Measurements from ENCODE around the gene COX6B2.
A peak's percentile ranks its signal among the peaks of the same experiment; 100 is the strongest.
"Not testable (repeated sequence)": the region's sequence is repeated elsewhere in the genome, so short reads cannot be mapped to it uniquely, and the experiment has no call there.

COX6B2 gene, protein sequence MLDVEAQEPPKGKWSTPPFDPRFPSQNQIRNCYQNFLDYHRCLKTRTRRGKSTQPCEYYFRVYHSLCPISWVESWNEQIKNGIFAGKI

GRCh38 chr19:55354698-55355212 is at the start of gene COX6B2:
TSS of gene COX6B2 (minus strand) at chr19:55354719. CDS start at chr19:55354521, 198 bp downstream.
- H3K27ac ChIP-seq (ENCODE audit: low read length) = no peak within 1 kb of the TSS
- H3K4me1 ChIP-seq (ENCODE audit: control insufficient read depth, low read depth, low read length) = peaks cover 10% of the 10 kb centered on the region
- peak within 1 kb of the TSS; percentile 68 for H3K4me3 ChIP-seq (ENCODE audit: low read length)
- no peaks in the 10 kb centered on the region for H3K36me3 ChIP-seq (ENCODE audit: control insufficient read depth, low read depth, low read length)
- no peak within 1 kb of the TSS for H3K9ac ChIP-seq (ENCODE audit: low read length)
- no peaks in the 10 kb centered on the region for H3K9me3 ChIP-seq (ENCODE audit: control insufficient read depth, low read depth, low read length)
- H3K27me3 ChIP-seq (ENCODE audit: control insufficient read depth, insufficient read depth, low read length) = peaks cover 63% of the 10 kb centered on the region

DNA sequence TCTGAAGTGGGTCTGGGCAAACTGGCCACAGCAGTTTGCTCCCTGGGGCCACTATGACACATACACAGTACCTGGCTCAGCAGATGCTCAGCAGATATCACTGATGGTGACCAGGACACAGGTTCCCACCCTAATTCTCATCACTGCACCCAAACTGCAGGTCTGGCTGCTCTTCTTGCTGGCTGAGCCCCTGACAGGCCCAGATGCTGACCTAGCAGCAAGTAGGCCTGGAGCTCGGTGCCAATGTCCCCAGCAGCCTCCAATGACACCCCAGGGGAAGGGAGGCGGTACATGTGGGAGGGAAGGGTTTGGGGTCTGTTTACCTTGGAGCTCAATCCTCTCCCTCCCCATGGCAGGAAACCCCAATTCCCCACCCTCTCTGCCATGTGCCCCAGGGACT is 48.0 kb upstream of the COX6B2 start:
- H3K27me3 ChIP-seq (ENCODE audit: control insufficient read depth, insufficient read depth, low read length) = no peaks in the 10 kb centered on the region
- no peaks in the 10 kb centered on the region for H3K9me3 ChIP-seq (ENCODE audit: control insufficient read depth, low read depth, low read length)
- H3K4me3 ChIP-seq (ENCODE audit: low read length) = no peak overlapping the region
- H3K4me1 ChIP-seq (ENCODE audit: control insufficient read depth, low read depth, low read length) = peaks cover 14% of the 10 kb centered on the region
- H3K36me3 ChIP-seq (ENCODE audit: control insufficient read depth, low read depth, low read length) = peaks cover 62% of the 10 kb centered on the region
- H3K27ac ChIP-seq (ENCODE audit: low read length) = no peak overlapping the region
- no peak overlapping the region for H3K9ac ChIP-seq (ENCODE audit: low read length)

DNA sequence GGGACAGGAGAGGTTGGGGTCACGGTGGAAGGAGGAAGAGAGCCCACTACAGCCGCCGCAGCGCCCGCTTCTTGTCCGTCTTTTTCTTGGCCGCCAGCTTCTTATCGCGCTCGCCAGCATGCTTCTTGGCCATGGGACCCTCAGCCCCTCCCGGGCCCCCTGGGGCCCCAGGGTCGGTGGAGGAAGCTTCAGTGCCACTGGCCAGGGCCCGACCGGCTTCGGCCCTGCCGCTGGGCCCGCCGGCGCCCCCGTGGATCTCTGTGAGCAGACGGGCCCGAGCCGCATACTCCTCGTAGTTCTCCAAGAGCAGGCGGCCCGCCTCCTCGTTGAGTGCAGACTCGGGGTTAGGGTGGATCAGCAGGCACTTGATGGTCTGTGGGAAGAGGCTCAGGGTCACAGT is 46.9 kb upstream of the COX6B2 start:
- Histone ChIP-seq H3K36me3 (ENCODE audit: control insufficient read depth, low read depth, low read length) (peaks cover 58% of the 10 kb centered on the region), H3K4me1 (ENCODE audit: control insufficient read depth, low read depth, low read length) (peaks cover 10% of the 10 kb centered on the region)
- not testable (repeated sequence) for H3K27ac ChIP-seq (ENCODE audit: low read length); H3K9me3 ChIP-seq (ENCODE audit: control insufficient read depth, low read depth, low read length); H3K9ac ChIP-seq (ENCODE audit: low read length); H3K27me3 ChIP-seq (ENCODE audit: control insufficient read depth, insufficient read depth, low read length); H3K4me3 ChIP-seq (ENCODE audit: low read length)

- H3K27ac ChIP-seq (ENCODE audit: low read length) = no peak overlapping the region
- no peak overlapping the region for H3K9ac ChIP-seq (ENCODE audit: low read length)
- no peak overlapping the region for H3K4me3 ChIP-seq (ENCODE audit: low read length)
- no peaks in the 10 kb centered on the region for H3K9me3 ChIP-seq (ENCODE audit: control insufficient read depth, low read depth, low read length)
- H3K27me3 ChIP-seq (ENCODE audit: control insufficient read depth, insufficient read depth, low read length) = no peaks in the 10 kb centered on the region
- H3K4me1 ChIP-seq (ENCODE audit: control insufficient read depth, low read depth, low read length) = peaks cover 1% of the 10 kb centered on the region
- peaks cover 49% of the 10 kb centered on the region for H3K36me3 ChIP-seq (ENCODE audit: control insufficient read depth, low read depth, low read length)
Observed at GRCh38 chr19:55400281-55401087, 46.0 kb upstream of the COX6B2 start.

DNA sequence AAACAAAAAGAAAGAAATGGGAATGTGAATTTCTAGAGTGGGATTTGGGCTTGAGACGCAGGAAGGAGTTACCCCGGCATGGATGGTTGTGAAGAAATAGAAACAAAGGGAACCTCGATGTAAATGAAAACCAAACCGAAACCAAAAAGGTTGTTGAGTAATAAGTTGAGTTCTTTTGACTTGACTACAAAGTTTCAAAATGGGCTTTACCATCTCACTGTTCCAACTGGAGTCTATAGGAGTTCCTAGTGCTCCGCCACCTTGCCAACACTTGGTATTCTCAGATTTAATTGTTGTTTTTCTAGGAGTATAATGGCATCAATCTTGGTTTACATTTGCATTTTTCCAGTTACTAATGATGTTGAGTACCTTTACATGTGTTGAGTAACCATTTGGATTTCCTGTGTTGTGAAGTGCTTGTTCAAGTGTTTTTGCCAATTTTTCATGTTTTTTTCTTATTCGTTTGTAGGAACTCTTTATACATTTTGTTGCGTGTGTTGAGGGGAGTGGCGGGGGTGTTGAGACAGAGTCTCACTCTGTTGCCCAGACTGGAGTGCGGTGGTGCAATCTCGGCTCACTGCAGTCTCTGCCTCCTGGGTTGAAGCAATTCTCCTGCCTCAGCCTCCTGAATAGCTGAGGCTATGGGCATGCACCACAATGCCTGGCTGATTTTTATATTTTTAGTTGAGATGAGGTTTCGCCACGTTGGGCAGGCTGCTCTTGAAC is 43.8 kb upstream of the COX6B2 start:
- Histone ChIP-seq H3K4me1 (ENCODE audit: control insufficient read depth, low read depth, low read length) (no peaks in the 10 kb centered on the region), H3K4me3 (ENCODE audit: low read length) (no peak overlapping the region), H3K9me3 (ENCODE audit: control insufficient read depth, low read depth, low read length) (no peaks in the 10 kb centered on the region), H3K9ac (ENCODE audit: low read length) (no peak overlapping the region), H3K27me3 (ENCODE audit: control insufficient read depth, insufficient read depth, low read length) (no peaks in the 10 kb centered on the region), H3K27ac (ENCODE audit: low read length) (no peak overlapping the region), H3K36me3 (ENCODE audit: control insufficient read depth, low read depth, low read length) (peaks cover 32% of the 10 kb centered on the region)

DNA sequence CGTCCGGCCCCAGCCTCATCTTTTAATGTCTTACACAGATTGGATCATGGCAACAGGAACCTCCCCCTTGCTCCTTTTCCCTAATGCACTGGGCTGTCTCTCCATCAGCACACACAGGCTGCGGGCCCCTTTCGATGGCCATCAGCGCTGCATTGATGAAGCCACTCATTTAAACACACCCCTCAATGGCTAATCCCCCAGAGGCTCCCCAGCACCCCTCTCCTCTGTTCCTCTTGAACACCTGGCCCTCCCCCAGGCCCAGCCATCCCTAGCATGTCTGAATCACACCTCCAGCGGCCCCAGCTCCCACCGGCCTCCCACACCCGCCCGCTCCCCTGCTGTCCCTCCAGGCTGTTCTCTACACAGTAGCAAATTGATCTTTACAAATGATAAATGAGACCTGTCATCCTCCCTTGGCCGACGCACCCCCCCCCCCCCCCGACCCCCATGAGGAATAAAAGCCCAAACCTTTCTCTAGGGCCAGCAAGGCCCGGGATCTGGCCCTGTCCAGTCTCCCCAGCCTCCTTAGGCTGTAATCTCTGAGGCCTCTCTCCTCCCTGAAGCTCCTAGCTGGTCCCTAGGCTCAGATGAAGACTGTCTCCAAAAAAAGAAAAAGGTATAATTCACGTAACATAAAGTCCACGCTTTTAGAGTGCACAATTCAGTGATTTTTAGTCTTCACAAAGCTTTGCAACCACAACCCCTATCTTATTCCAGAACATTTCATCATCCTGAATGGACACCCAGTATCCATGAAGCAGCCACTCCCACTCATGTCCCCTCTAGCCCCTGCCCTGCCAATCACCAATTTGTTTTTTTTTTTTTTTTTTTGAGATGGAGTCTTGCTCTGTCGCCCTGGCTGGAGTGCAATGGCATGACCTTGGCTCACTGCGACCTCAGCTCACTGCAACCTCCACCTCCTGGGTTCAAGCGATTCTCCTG is 38.6 kb upstream of the COX6B2 start:
- H3K27ac ChIP-seq (ENCODE audit: low read length) = no peak overlapping the region
- peaks cover 10% of the 10 kb centered on the region for H3K4me1 ChIP-seq (ENCODE audit: control insufficient read depth, low read depth, low read length)
- no peak overlapping the region for H3K4me3 ChIP-seq (ENCODE audit: low read length)
- H3K36me3 ChIP-seq (ENCODE audit: control insufficient read depth, low read depth, low read length) = peaks cover 14% of the 10 kb centered on the region
- no peaks in the 10 kb centered on the region for H3K27me3 ChIP-seq (ENCODE audit: control insufficient read depth, insufficient read depth, low read length)
- no peak overlapping the region for H3K9ac ChIP-seq (ENCODE audit: low read length)
- no peaks in the 10 kb centered on the region for H3K9me3 ChIP-seq (ENCODE audit: control insufficient read depth, low read depth, low read length)

DNA sequence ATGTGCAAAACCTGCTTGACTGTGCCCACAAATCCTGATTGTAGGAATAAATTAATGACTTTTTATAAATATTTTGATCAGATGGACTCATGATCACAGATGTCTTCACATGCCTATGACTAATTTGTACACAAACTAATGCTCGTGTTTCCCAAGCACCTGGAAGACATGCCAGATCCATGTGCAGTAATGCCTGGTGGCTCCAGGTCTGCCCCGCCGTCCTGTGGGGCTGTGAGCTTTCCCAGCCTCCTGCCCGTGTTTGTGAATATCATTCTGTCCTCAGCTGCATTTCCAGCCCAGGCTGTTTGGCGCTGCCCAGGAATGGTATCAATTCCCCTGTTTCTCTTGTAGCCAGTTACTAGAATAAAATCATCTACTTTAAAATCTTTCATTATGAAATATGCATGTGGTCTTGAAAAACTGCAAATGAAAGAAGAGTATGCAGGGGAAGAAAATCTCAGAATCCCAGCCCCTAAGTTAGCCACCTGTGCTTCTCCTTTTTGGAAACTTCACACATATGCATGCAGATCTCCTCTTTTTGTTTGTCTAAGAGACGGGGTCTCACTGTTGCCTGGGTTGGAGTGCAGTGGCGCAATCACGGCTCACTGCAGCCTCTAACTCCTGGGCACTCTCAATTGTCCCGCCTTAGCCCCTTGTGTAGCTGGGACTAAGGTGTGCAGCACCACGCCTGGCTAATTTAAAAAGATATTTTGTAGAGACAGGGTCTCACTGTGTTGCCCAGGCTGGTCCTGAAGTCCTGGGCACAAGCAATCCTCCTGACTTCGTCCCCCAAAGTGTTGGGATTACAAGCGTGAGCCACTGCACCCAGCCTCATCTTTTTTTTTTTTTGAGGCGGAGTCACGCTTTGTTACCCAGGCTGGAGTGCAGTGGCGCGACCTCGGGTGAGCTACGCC is 37.4 kb upstream of the COX6B2 start:
- Histone ChIP-seq H3K4me1 (ENCODE audit: control insufficient read depth, low read depth, low read length) (peaks cover 15% of the 10 kb centered on the region), H3K9ac (ENCODE audit: low read length) (no peak overlapping the region), H3K36me3 (ENCODE audit: control insufficient read depth, low read depth, low read length) (peaks cover 25% of the 10 kb centered on the region), H3K4me3 (ENCODE audit: low read length) (peak overlapping the region; percentile 25), H3K9me3 (ENCODE audit: control insufficient read depth, low read depth, low read length) (no peaks in the 10 kb centered on the region), H3K27ac (ENCODE audit: low read length) (no peak overlapping the region), H3K27me3 (ENCODE audit: control insufficient read depth, insufficient read depth, low read length) (no peaks in the 10 kb centered on the region)

GRCh38 chr19:55391191-55391670 is 36.7 kb upstream of the COX6B2 start:
- Histone ChIP-seq H3K9me3 (ENCODE audit: control insufficient read depth, low read depth, low read length) (no peaks in the 10 kb centered on the region), H3K36me3 (ENCODE audit: control insufficient read depth, low read depth, low read length) (peaks cover 29% of the 10 kb centered on the region), H3K27me3 (ENCODE audit: control insufficient read depth, insufficient read depth, low read length) (no peaks in the 10 kb centered on the region), H3K27ac (ENCODE audit: low read length) (no peak overlapping the region), H3K4me1 (ENCODE audit: control insufficient read depth, low read depth, low read length) (peaks cover 17% of the 10 kb centered on the region), H3K9ac (ENCODE audit: low read length) (no peak overlapping the region), H3K4me3 (ENCODE audit: low read length) (no peak overlapping the region)

GRCh38 chr19:55390461-55390880 is 36.0 kb upstream of the COX6B2 start:
- no peak overlapping the region for H3K27ac ChIP-seq (ENCODE audit: low read length)
- no peak overlapping the region for H3K9ac ChIP-seq (ENCODE audit: low read length)
- H3K4me1 ChIP-seq (ENCODE audit: control insufficient read depth, low read depth, low read length) = peaks cover 17% of the 10 kb centered on the region
- no peaks in the 10 kb centered on the region for H3K9me3 ChIP-seq (ENCODE audit: control insufficient read depth, low read depth, low read length)
- no peak overlapping the region for H3K4me3 ChIP-seq (ENCODE audit: low read length)
- H3K27me3 ChIP-seq (ENCODE audit: control insufficient read depth, insufficient read depth, low read length) = no peaks in the 10 kb centered on the region
- H3K36me3 ChIP-seq (ENCODE audit: control insufficient read depth, low read depth, low read length) = peaks cover 29% of the 10 kb centered on the region

Data from iPS-18a (cell line).